Measurements from ENCODE around the gene UGP2. TPM values are rescaled to one million over a fixed set of nuclear protein-coding genes. Genes with fewer than 3 reads are reported as not detected.

The UGP2 gene
- total and polyA plus RNA-seq, 4 donors, result 76.2 to 723 (median 261) TPM

DNA sequence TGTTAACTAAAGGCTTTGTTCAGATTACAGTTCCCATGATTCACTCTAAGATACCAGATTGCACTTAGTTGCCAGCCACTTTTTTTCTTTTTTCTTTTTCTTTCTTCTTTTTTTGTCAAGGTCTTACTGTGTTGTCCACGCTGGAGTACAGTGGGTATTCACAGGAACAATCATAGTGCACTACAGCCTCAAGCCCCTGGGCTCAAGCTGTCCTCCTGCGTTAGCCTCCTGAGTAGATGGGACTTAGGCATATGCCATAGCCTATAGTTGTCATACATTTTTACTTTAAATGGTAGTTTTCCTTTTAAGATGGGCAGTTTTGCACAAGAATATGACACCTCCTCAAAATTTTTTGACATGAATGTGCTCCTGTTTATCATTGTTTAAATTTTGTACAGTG is 2.1 kb downstream of the UGP2 start:
- H3K9me3 ChIP-seq (ENCODE audit: control insufficient read depth in 4 of 4, low read length in 3 of 4), result no peaks in the 10 kb centered on the region
- TF ChIP-seq GABPA (IDR thresholded peaks at IDR 0.05 in 1 of 2, conservative IDR thresholded peaks at IDR 0.05 in 1 of 2), result no peak
- TF ChIP-seq TAF1 (conservative IDR thresholded peaks at IDR 0.05), result no peak
- TF ChIP-seq, protein P1, sequence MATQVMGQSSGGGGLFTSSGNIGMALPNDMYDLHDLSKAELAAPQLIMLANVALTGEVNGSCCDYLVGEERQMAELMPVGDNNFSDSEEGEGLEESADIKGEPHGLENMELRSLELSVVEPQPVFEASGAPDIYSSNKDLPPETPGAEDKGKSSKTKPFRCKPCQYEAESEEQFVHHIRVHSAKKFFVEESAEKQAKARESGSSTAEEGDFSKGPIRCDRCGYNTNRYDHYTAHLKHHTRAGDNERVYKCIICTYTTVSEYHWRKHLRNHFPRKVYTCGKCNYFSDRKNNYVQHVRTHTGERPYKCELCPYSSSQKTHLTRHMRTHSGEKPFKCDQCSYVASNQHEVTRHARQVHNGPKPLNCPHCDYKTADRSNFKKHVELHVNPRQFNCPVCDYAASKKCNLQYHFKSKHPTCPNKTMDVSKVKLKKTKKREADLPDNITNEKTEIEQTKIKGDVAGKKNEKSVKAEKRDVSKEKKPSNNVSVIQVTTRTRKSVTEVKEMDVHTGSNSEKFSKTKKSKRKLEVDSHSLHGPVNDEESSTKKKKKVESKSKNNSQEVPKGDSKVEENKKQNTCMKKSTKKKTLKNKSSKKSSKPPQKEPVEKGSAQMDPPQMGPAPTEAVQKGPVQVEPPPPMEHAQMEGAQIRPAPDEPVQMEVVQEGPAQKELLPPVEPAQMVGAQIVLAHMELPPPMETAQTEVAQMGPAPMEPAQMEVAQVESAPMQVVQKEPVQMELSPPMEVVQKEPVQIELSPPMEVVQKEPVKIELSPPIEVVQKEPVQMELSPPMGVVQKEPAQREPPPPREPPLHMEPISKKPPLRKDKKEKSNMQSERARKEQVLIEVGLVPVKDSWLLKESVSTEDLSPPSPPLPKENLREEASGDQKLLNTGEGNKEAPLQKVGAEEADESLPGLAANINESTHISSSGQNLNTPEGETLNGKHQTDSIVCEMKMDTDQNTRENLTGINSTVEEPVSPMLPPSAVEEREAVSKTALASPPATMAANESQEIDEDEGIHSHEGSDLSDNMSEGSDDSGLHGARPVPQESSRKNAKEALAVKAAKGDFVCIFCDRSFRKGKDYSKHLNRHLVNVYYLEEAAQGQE (IDR thresholded peaks at IDR 0.05), result no peak
- TF ChIP-seq RAD21 (IDR thresholded peaks at IDR 0.05), result no peak
- TF ChIP-seq, protein P2, sequence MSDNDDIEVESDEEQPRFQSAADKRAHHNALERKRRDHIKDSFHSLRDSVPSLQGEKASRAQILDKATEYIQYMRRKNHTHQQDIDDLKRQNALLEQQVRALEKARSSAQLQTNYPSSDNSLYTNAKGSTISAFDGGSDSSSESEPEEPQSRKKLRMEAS (IDR thresholded peaks at IDR 0.05), result no peak
- TF ChIP-seq HNF4G (IDR thresholded peaks at IDR 0.05), result no peak
- TF ChIP-seq, protein P3, sequence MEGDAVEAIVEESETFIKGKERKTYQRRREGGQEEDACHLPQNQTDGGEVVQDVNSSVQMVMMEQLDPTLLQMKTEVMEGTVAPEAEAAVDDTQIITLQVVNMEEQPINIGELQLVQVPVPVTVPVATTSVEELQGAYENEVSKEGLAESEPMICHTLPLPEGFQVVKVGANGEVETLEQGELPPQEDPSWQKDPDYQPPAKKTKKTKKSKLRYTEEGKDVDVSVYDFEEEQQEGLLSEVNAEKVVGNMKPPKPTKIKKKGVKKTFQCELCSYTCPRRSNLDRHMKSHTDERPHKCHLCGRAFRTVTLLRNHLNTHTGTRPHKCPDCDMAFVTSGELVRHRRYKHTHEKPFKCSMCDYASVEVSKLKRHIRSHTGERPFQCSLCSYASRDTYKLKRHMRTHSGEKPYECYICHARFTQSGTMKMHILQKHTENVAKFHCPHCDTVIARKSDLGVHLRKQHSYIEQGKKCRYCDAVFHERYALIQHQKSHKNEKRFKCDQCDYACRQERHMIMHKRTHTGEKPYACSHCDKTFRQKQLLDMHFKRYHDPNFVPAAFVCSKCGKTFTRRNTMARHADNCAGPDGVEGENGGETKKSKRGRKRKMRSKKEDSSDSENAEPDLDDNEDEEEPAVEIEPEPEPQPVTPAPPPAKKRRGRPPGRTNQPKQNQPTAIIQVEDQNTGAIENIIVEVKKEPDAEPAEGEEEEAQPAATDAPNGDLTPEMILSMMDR (IDR thresholded peaks at IDR 0.05; ENCODE audit: low read depth, low read length, missing input control), result no peak
- no peak for TF ChIP-seq NR2F2 (IDR thresholded peaks at IDR 0.05)
- TF ChIP-seq RXRA (IDR thresholded peaks at IDR 0.05), result no peak
- TF ChIP-seq HNF4A (conservative IDR thresholded peaks at IDR 0.05), result no peak
- TF ChIP-seq FOXA1 (IDR thresholded peaks at IDR 0.05), result no peak
- WGBS, result 26% methylated on average over 2 of the region's 2 CpGs
- no peak for DNase-seq (ENCODE audit: low spot score)
- H3K27ac ChIP-seq (ENCODE audit: low read depth in 1 of 2, low read length in 2 of 2), result peak overlapping the region in 1 of 2 donors; percentile 99
- H3K9ac ChIP-seq (ENCODE audit: low read depth in 1 of 2, low read length in 2 of 2), result peak overlapping the region; percentile 98 to 100
- no peaks in the 10 kb centered on the region for H3K27me3 ChIP-seq (ENCODE audit: control insufficient read depth in 4 of 4, insufficient read depth in 4 of 4, low read length in 3 of 4)
- H3K4me1 ChIP-seq (ENCODE audit: control insufficient read depth in 4 of 4, insufficient read depth in 4 of 4, low read length in 3 of 4), result peaks cover 2 to 33% (median 12%) of the 10 kb centered on the region in 4 donors
- peaks cover 0 to 2% (median 0%) of the 10 kb centered on the region in 4 donors for H3K36me3 ChIP-seq (ENCODE audit: control insufficient read depth in 4 of 4, insufficient read depth in 3 of 4, low read depth in 1 of 4, low read length in 3 of 4)
- peak overlapping the region; percentile 64 to 98 (median 92) for H3K4me3 ChIP-seq (ENCODE audit: low read depth in 1 of 3, low read length in 3 of 3)

DNA sequence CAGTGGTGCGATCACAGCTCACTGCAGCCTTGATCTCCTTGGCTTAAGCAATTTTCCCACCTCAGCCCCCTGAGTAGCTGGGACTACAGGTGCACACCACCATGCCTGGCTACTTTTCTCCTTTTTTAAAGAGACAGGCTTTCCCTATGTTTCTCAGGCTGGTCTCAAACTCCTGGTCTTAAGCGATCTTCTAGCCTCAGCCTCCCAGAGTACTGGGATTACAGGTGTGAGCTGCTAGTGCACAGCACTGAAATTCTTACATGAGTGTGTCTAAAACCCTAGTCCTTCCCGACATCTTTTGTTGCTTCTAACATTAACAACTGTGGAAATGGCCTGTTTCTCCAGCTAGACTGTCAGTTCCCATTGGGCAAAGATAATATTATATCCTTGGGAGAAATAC is 2.9 kb downstream of the UGP2 start:
- peaks cover 2 to 41% (median 15%) of the 10 kb centered on the region in 4 donors for H3K4me1 ChIP-seq (ENCODE audit: control insufficient read depth in 4 of 4, insufficient read depth in 4 of 4, low read length in 3 of 4)
- no peaks in the 10 kb centered on the region for H3K27me3 ChIP-seq (ENCODE audit: control insufficient read depth in 4 of 4, insufficient read depth in 4 of 4, low read length in 3 of 4)
- peak overlapping the region; percentile 14 to 40 for H3K27ac ChIP-seq (ENCODE audit: low read depth in 1 of 2, low read length in 2 of 2)
- H3K9me3 ChIP-seq (ENCODE audit: control insufficient read depth in 4 of 4, low read length in 3 of 4), result no peaks in the 10 kb centered on the region
- peaks cover 0 to 2% (median 0%) of the 10 kb centered on the region in 4 donors for H3K36me3 ChIP-seq (ENCODE audit: control insufficient read depth in 4 of 4, insufficient read depth in 3 of 4, low read depth in 1 of 4, low read length in 3 of 4)
- peak overlapping the region; percentile 98 to 100 for H3K9ac ChIP-seq (ENCODE audit: low read depth in 1 of 2, low read length in 2 of 2)
- peak overlapping the region; percentile 64 to 98 (median 92) for H3K4me3 ChIP-seq (ENCODE audit: low read depth in 1 of 3, low read length in 3 of 3)
- 33% methylated on average over 3 of the region's 3 CpGs for WGBS
- DNase-seq (ENCODE audit: low spot score), result no peak
- TF ChIP-seq SP1 (IDR thresholded peaks at IDR 0.05) (no peak), HNF4A (conservative IDR thresholded peaks at IDR 0.05) (no peak), TAF1 (conservative IDR thresholded peaks at IDR 0.05) (no peak), YY1 (IDR thresholded peaks at IDR 0.05) (no peak), GABPA (IDR thresholded peaks at IDR 0.05 in 1 of 2, conservative IDR thresholded peaks at IDR 0.05 in 1 of 2) (no peak), RAD21 (IDR thresholded peaks at IDR 0.05) (no peak), FOXA2 (IDR thresholded peaks at IDR 0.05) (no peak), NR2F2 (IDR thresholded peaks at IDR 0.05) (no peak), FOXA1 (IDR thresholded peaks at IDR 0.05) (no peak), JUND (IDR thresholded peaks at IDR 0.05) (no peak), EGR1 (IDR thresholded peaks at IDR 0.05; ENCODE audit: low read depth in 2 of 2) (no peak), RXRA (IDR thresholded peaks at IDR 0.05) (no peak), HNF4G (IDR thresholded peaks at IDR 0.05) (no peak)
- TF ChIP-seq, protein P4, sequence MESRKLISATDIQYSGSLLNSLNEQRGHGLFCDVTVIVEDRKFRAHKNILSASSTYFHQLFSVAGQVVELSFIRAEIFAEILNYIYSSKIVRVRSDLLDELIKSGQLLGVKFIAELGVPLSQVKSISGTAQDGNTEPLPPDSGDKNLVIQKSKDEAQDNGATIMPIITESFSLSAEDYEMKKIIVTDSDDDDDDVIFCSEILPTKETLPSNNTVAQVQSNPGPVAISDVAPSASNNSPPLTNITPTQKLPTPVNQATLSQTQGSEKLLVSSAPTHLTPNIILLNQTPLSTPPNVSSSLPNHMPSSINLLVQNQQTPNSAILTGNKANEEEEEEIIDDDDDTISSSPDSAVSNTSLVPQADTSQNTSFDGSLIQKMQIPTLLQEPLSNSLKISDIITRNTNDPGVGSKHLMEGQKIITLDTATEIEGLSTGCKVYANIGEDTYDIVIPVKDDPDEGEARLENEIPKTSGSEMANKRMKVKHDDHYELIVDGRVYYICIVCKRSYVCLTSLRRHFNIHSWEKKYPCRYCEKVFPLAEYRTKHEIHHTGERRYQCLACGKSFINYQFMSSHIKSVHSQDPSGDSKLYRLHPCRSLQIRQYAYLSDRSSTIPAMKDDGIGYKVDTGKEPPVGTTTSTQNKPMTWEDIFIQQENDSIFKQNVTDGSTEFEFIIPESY (IDR thresholded peaks at IDR 0.05), result no peak
- TF ChIP-seq, protein P2 (IDR thresholded peaks at IDR 0.05), result no peak
- TF ChIP-seq, protein P5, sequence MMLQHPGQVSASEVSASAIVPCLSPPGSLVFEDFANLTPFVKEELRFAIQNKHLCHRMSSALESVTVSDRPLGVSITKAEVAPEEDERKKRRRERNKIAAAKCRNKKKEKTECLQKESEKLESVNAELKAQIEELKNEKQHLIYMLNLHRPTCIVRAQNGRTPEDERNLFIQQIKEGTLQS (IDR thresholded peaks at IDR 0.05), result no peak
- TF ChIP-seq, protein P1 (IDR thresholded peaks at IDR 0.05), result no peak

Measured in liver (tissue), 9 donors.